Right lobe of liver (tissue), 4 donors: ENCODE results near the gene HDGF.

ENCODE experiments used
- POLR2A ChIP-seq: fragments of 450-650 bp; IDR thresholded peaks from one replicate; pipeline ENCODE4 v1.6.1; 2017; ENCODE audit warnings: antibody characterized with exemption, mild to moderate bottlenecking
- TF ChIP-seq, protein P1 (sequence below), 4 donors: fragments of 200-600 bp in 3 of 4; fragments of 450-650 bp in 1 of 4; IDR thresholded peaks; one replicate each; pipeline versions ENCODE4 v1.5.1 to v1.8.0; 2016 to 2022; ENCODE audit warnings: antibody characterized with exemption in 4 of 4, mild to moderate bottlenecking in 2 of 4
- donor health status: DM: no; HTN: no; CAD: no.
- donor health status: DM: no; HTN: no; CAD: no.
- donor health status: DM: no; HTN: yes; CAD: no.

DNA sequence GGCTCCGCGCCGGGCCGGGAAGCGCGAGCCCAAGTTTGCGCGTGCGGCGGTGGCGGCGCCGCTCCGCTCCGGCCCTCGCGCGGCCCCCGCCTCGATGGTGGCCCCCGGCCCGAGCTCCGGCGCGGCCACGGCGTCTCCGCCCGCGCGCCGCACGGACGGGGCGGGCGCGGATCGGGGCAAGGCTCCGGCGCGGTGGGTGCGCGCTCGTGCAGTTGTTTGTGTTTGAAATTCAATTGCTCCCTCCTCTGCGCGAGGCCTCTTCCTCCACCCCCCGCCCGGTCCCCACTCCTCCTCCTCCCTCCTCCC is at the start of gene HDGF:
- TF ChIP-seq POLR2A: peak; percentile 61
- TF ChIP-seq, protein P1, sequence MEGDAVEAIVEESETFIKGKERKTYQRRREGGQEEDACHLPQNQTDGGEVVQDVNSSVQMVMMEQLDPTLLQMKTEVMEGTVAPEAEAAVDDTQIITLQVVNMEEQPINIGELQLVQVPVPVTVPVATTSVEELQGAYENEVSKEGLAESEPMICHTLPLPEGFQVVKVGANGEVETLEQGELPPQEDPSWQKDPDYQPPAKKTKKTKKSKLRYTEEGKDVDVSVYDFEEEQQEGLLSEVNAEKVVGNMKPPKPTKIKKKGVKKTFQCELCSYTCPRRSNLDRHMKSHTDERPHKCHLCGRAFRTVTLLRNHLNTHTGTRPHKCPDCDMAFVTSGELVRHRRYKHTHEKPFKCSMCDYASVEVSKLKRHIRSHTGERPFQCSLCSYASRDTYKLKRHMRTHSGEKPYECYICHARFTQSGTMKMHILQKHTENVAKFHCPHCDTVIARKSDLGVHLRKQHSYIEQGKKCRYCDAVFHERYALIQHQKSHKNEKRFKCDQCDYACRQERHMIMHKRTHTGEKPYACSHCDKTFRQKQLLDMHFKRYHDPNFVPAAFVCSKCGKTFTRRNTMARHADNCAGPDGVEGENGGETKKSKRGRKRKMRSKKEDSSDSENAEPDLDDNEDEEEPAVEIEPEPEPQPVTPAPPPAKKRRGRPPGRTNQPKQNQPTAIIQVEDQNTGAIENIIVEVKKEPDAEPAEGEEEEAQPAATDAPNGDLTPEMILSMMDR (IDR thresholded peaks at IDR 0.05): no peak
